ENCODE results near the gene NHLRC2.
"Not testable (repeated sequence)": the region's sequence is repeated elsewhere in the genome, so short reads cannot be mapped to it uniquely, and the experiment has no call there.

Gene NHLRC2

GRCh38 chr10:113912582-113912981 lies 58.1 kb downstream of the NHLRC2 start:
- DNase-seq, result no peak

- no peak for DNase-seq
Observed at GRCh38 chr10:113914956-113915355, 60.5 kb downstream of the NHLRC2 start.

- DNase-seq, result no peak
Observed at GRCh38 chr10:113915540-113915939, 61.1 kb downstream of the NHLRC2 start.

GRCh38 chr10:113916053-113916452 lies 61.6 kb downstream of the NHLRC2 start:
- no peak for DNase-seq

GRCh38 chr10:113917636-113918035 lies 63.2 kb downstream of the NHLRC2 start:
- DNase-seq, result no peak

- DNase-seq, result no peak
Observed at GRCh38 chr10:113920114-113920513, 65.7 kb downstream of the NHLRC2 start.

GRCh38 chr10:113920875-113921274 lies 66.4 kb downstream of the NHLRC2 start:
- no peak for DNase-seq

GRCh38 chr10:113921561-113922370 lies 67.3 kb downstream of the NHLRC2 start:
- DNase-seq, result no peak

- no peak for DNase-seq
Observed at GRCh38 chr10:113922787-113923570, 68.5 kb downstream of the NHLRC2 start.

- no peak for DNase-seq
Observed at GRCh38 chr10:113924186-113924585, 69.7 kb downstream of the NHLRC2 start.

GRCh38 chr10:113924664-113925063 lies 70.2 kb downstream of the NHLRC2 start:
- DNase-seq, result no peak

GRCh38 chr10:113927440-113927839 lies 73.0 kb downstream of the NHLRC2 start:
- no peak for DNase-seq

GRCh38 chr10:113928830-113929229 lies 74.4 kb downstream of the NHLRC2 start:
- no peak for DNase-seq

GRCh38 chr10:113929522-113929921 lies 75.1 kb downstream of the NHLRC2 start:
- DNase-seq, result peak in 1 of 2 experiments; percentile 2

GRCh38 chr10:113930482-113931057 lies 76.1 kb downstream of the NHLRC2 start:
- DNase-seq, result no peak

- no peak for DNase-seq
Observed at GRCh38 chr10:113932854-113933253, 78.4 kb downstream of the NHLRC2 start.

- DNase-seq, result no peak
Observed at GRCh38 chr10:113933894-113934532, 79.6 kb downstream of the NHLRC2 start.

- no peak for DNase-seq
Observed at GRCh38 chr10:113937258-113937657, 82.8 kb downstream of the NHLRC2 start.

- DNase-seq, result no peak
Observed at GRCh38 chr10:113937756-113938155, 83.3 kb downstream of the NHLRC2 start.

- DNase-seq, result no peak
Observed at GRCh38 chr10:113939212-113939860, 84.9 kb downstream of the NHLRC2 start.

GRCh38 chr10:113941140-113941539 lies 86.7 kb downstream of the NHLRC2 start:
- no peak for DNase-seq

GRCh38 chr10:113943196-113943595 lies 88.7 kb downstream of the NHLRC2 start:
- DNase-seq, result not testable (repeated sequence)

Data from NCI-H187 (cell line).